Neural progenitor cell (in vitro differentiated cells): ENCODE measurements around the gene HMBS. TPM values are rescaled to one million over a fixed set of nuclear protein-coding genes. Genes with fewer than 3 reads are reported as not detected.
A peak's percentile ranks its signal among the peaks of the same experiment; 100 is the strongest.

ENCODE experiments used
- DNase-seq: peaks from one replicate; pipeline ENCODE4 v3.0.0-alpha.2; 2016; ENCODE audit warnings: low spot score
- H2AFZ ChIP-seq: fragments of 200-600 bp; sonication (generic); replicated peaks from 2 replicates; pipeline ENCODE4 v1.6.1; 2016; ENCODE audit warnings: antibody characterized with exemption
- H3F3A ChIP-seq: fragments of 200-600 bp; sonication (generic); 2 replicates; pipeline ENCODE4 v1.6.1; 2016; ENCODE audit warnings: antibody characterized with exemption, low read depth
- H3K27ac ChIP-seq: fragments of 200-600 bp; sonication (generic); 2 replicates; pipeline ENCODE4 v1.5.1; 2016; ENCODE audit warnings: mild to moderate bottlenecking
- H3K27me3 ChIP-seq: fragments of 200-600 bp; sonication (generic); 2 replicates; pipeline ENCODE4 v1.6.1; 2016; ENCODE audit warnings: mild to moderate bottlenecking, moderate library complexity
- H3K36me3 ChIP-seq: fragments of 200-600 bp; sonication (generic); 2 replicates; pipeline ENCODE4 v1.5.1; 2016
- H3K4me1 ChIP-seq: fragments of 200-600 bp; sonication (generic); 2 replicates; pipeline ENCODE4 v1.6.1; 2016; ENCODE audit warnings: mixed run types
- H3K4me2 ChIP-seq: fragments of 200-600 bp; sonication (generic); 2 replicates; pipeline ENCODE4 v1.6.1; 2016
- H3K4me3 ChIP-seq: fragments of 200-600 bp; sonication (generic); 2 replicates; pipeline ENCODE4 v1.5.1; 2016
- H3K79me2 ChIP-seq: fragments of 200-600 bp; sonication (generic); 2 replicates; pipeline ENCODE4 v1.6.1; 2016; ENCODE audit warnings: low read depth
- H3K9ac ChIP-seq: fragments of 200-600 bp; sonication (generic); 2 replicates; pipeline ENCODE4 v1.6.1; 2016
- H3K9me3 ChIP-seq: fragments of 200-600 bp; sonication (generic); 2 replicates; pipeline ENCODE4 v1.5.1; 2016; ENCODE audit warnings: low read depth
- H4K20me1 ChIP-seq: fragments of 200-600 bp; sonication (generic); 2 replicates; pipeline ENCODE4 v1.6.1; 2016; ENCODE audit warnings: low read depth
- H3K27ac Mint-ChIP-seq: 3 replicates; pipeline ENCODE4 v1.8.0; 2021; ENCODE audit warnings: mixed read lengths
- H3K27me3 Mint-ChIP-seq: 2 replicates; pipeline ENCODE4 v1.8.0; 2022; ENCODE audit warnings: low read depth, mild to moderate bottlenecking, inconsistent platforms, moderate library complexity, mixed read lengths; ENCODE audit not compliant: insufficient read depth
- H3K36me3 Mint-ChIP-seq: 3 replicates; pipeline ENCODE4 v1.8.0; 2021; ENCODE audit warnings: mixed read lengths
- H3K4me1 Mint-ChIP-seq: 3 replicates; pipeline ENCODE4 v1.8.0; 2021; ENCODE audit warnings: mixed read lengths
- H3K4me3 Mint-ChIP-seq: 3 replicates; pipeline ENCODE4 v1.8.0; 2021; ENCODE audit warnings: mild to moderate bottlenecking, moderate library complexity, mixed read lengths
- H3K9me3 Mint-ChIP-seq: 3 replicates; pipeline ENCODE4 v1.8.0; 2020; ENCODE audit warnings: mixed read lengths
- EZH2 ChIP-seq: fragments of 200-600 bp; sonication (generic); IDR thresholded peaks from 2 replicates; pipeline ENCODE4 v1.6.1; 2017; ENCODE audit warnings: antibody characterized with exemption, mild to moderate bottlenecking, moderate library complexity
- EZH2phosphoT487 ChIP-seq: fragments of 200-600 bp; sonication (generic); IDR thresholded peaks from 2 replicates; pipeline ENCODE4 v1.6.1; 2017; ENCODE audit warnings: antibody characterized with exemption
- total RNA-seq: library from RNA; depleted of rRNA; stranded (reverse); fragments of >200 nt; gene quantifications from 2 replicates; pipeline ENCODE4 v1.2.3, GENCODE V29; 2015; ENCODE audit warnings: low replicate concordance
- TF ChIP-seq, protein P1 (sequence below): fragments of 200-600 bp; sonication (generic); IDR thresholded peaks from 2 replicates; pipeline ENCODE4 v1.5.1; 2017; ENCODE audit warnings: antibody characterized with exemption, mild to moderate bottlenecking

Gene HMBS
- total RNA-seq, 1 donor from 2014 or later = 31.1 TPM

DNA sequence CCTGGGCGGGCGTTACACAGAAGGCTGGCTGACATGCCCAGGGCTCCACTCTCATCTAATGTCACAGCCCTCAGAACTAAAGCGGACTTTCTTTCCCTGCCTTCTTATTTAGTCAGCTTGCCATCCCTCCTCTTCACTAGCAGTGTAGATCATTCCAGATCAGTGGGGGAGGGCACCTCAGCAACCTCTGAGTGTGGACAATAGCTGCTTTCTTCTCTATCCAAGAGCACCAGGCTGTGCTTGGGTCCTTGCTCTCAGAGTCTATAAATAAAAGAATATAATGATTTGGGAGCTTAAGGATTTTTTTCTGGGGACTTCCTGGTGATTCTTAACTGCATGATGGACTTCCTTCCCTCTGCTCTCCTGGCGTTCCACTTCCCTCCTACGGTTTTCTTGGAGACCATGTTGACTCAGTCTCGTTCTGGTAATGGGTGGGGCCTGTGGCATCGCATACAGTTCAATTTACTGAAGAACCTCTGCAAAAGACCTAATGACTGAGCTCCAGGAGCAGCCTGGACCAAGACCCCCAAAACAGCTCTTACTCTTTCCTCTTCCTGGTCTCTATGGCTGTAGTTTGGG, 2.9 kb upstream of the HMBS start:
- peaks cover 17% of the 10 kb centered on the region for H3F3A ChIP-seq
- H3K4me2 ChIP-seq = no peak overlapping the region
- no peak overlapping the region for H3K9ac ChIP-seq
- H3K27ac ChIP-seq = no peak overlapping the region
- H3K4me3 Mint-ChIP-seq = no peak overlapping the region
- H3K4me3 ChIP-seq = no peak overlapping the region
- peaks cover 17% of the 10 kb centered on the region for H3K4me1 Mint-ChIP-seq
- H3K27me3 Mint-ChIP-seq = peaks cover 7% of the 10 kb centered on the region
- no peaks in the 10 kb centered on the region for H3K9me3 Mint-ChIP-seq
- peaks cover 16% of the 10 kb centered on the region for H3K79me2 ChIP-seq
- TF ChIP-seq, protein P1, sequence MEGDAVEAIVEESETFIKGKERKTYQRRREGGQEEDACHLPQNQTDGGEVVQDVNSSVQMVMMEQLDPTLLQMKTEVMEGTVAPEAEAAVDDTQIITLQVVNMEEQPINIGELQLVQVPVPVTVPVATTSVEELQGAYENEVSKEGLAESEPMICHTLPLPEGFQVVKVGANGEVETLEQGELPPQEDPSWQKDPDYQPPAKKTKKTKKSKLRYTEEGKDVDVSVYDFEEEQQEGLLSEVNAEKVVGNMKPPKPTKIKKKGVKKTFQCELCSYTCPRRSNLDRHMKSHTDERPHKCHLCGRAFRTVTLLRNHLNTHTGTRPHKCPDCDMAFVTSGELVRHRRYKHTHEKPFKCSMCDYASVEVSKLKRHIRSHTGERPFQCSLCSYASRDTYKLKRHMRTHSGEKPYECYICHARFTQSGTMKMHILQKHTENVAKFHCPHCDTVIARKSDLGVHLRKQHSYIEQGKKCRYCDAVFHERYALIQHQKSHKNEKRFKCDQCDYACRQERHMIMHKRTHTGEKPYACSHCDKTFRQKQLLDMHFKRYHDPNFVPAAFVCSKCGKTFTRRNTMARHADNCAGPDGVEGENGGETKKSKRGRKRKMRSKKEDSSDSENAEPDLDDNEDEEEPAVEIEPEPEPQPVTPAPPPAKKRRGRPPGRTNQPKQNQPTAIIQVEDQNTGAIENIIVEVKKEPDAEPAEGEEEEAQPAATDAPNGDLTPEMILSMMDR = no peak
- TF ChIP-seq EZH2phosphoT487 (no peak), EZH2 (no peak)
- H2AFZ ChIP-seq = no peak overlapping the region
- H3K36me3 Mint-ChIP-seq = peaks cover 17% of the 10 kb centered on the region
- H3K27me3 ChIP-seq = no peaks in the 10 kb centered on the region
- DNase-seq = no peak
- H3K4me1 ChIP-seq = peaks cover 5% of the 10 kb centered on the region
- no peaks in the 10 kb centered on the region for H3K9me3 ChIP-seq
- H4K20me1 ChIP-seq = peaks cover 9% of the 10 kb centered on the region
- no peaks in the 10 kb centered on the region for H3K36me3 ChIP-seq
- no peak overlapping the region for H3K27ac Mint-ChIP-seq

DNA sequence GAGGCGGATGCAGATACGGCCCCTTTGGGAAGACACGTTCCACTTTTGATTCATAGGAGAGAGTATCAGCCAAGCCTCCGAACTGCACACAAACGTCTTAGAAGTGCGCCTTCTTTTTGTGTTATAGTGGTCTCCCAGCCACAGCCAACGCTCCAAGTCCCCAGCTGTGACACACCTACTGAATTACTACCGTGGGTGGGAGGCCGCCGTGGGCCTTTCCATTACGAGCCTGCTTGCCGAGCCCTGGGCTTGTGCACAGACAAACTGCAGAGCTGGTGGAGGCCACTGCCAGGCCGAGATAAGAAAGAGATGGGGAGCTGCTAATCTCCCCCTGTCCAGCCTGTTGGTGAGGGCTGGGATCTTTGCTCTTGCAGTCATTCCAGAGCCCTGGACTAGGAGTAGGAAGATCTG, 761 bp downstream of the HMBS start:
- Histone ChIP-seq H3K36me3 (no peaks in the 10 kb centered on the region), H3K4me1 (peaks cover 5% of the 10 kb centered on the region), H4K20me1 (peaks cover 21% of the 10 kb centered on the region), H2AFZ (no peak overlapping the region), H3K27ac (peak overlapping the region; percentile 2), H3K79me2 (peaks cover 29% of the 10 kb centered on the region), H3K4me3 (peak overlapping the region; percentile 71), H3K27me3 (no peaks in the 10 kb centered on the region), H3K9ac (peak overlapping the region; percentile 53), H3K4me2 (peak overlapping the region; percentile 90), H3K9me3 (no peaks in the 10 kb centered on the region), H3F3A (peaks cover 30% of the 10 kb centered on the region)
- peak overlapping the region; percentile 98 for H3K4me3 Mint-ChIP-seq
- H3K27me3 Mint-ChIP-seq = peaks cover 4% of the 10 kb centered on the region
- peaks cover 22% of the 10 kb centered on the region for H3K4me1 Mint-ChIP-seq
- H3K36me3 Mint-ChIP-seq = peaks cover 6% of the 10 kb centered on the region
- DNase-seq = peak; percentile 34
- H3K9me3 Mint-ChIP-seq = no peaks in the 10 kb centered on the region
- TF ChIP-seq EZH2 (no peak), EZH2phosphoT487 (no peak)
- TF ChIP-seq, protein P1 = no peak
- peak overlapping the region; percentile 94 for H3K27ac Mint-ChIP-seq

DNA sequence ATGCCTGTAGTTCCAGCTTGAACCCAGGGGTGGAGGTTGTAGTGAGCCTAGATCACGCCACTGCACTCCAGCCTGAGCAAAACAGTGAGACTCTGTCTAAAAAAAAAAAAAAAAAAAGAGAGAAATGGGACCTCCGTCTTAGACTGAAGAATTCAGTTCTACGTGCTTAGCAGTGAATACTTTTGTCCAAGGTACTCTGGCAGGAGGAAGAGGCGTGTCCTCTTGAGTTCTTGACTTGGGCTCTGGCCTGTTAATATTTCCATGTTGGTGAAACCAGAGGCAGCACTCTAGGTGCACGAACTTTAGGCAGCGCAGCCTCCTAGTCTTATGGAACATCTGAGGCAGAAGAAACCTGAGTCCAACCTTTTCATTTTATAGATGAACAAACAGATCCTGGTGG, 2.4 kb downstream of the HMBS start:
- Mint-ChIP-seq H3K36me3 (peaks cover 7% of the 10 kb centered on the region), H3K4me3 (peak overlapping the region; percentile 55), H3K4me1 (peaks cover 34% of the 10 kb centered on the region), H3K9me3 (no peaks in the 10 kb centered on the region), H3K27ac (no peak overlapping the region), H3K27me3 (peaks cover 4% of the 10 kb centered on the region)
- no peak overlapping the region for H3K4me3 ChIP-seq
- peaks cover 45% of the 10 kb centered on the region for H3F3A ChIP-seq
- DNase-seq = no peak
- no peaks in the 10 kb centered on the region for H3K27me3 ChIP-seq
- peaks cover 13% of the 10 kb centered on the region for H3K4me1 ChIP-seq
- H3K36me3 ChIP-seq = no peaks in the 10 kb centered on the region
- H4K20me1 ChIP-seq = peaks cover 37% of the 10 kb centered on the region
- H2AFZ ChIP-seq = no peak overlapping the region
- H3K27ac ChIP-seq = no peak overlapping the region
- H3K9ac ChIP-seq = no peak overlapping the region
- no peaks in the 10 kb centered on the region for H3K9me3 ChIP-seq
- no peak overlapping the region for H3K4me2 ChIP-seq
- peaks cover 37% of the 10 kb centered on the region for H3K79me2 ChIP-seq
- TF ChIP-seq EZH2 = no peak
- TF ChIP-seq, protein P1 = no peak
- TF ChIP-seq EZH2phosphoT487 = no peak
